Measurements from ENCODE around the gene MMP7.
A peak's percentile ranks its signal among the peaks of the same experiment; 100 is the strongest.

Gene MMP7

DNA sequence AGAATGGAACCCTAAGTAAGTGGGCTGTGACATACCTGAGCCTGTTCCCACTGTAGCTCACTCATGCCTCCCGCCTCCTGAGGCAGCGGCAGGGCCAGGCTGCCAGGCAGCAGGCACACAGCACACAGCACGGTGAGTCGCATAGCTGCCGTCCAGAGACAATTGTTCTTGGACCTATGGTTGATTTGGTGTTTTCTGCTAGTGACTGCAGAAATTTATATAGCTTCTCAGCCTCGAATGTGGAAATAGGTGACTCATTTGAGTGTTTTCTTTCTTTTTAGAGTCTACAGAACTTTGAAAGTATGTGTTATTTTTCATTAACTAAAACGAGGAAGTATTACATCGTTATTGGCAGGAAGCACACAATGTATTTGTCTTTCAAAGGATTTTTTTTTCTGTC, at the start of gene MMP7:
Gene MMP7 (minus strand): TSS at position 190 of the 400 bp plus-strand sequence. CDS start 47 bp downstream, at position 143.
- DNase-seq (ENCODE audit: low spot score), result no peak

DNA sequence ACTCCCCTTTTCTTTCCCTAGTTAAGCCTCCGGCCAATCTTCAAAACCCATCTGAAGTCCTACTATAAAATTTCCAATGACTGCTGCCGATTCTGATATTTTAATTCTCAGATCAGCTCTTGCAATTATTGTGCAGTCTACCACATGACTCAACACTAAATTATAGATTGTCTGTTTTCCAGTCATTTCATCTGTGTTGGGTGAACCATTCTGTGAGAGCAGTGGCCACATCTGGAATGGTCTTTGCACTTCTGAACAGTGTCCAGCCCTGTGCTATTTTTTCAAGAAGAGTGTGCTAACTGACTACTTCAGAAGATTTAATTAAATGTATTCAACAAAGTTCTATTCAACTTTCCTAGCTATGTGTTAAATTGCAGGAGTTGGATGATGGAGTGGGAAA, 47.2 kb upstream of the MMP7 start:
- no peak for DNase-seq (ENCODE audit: low spot score)

GRCh38 chr11:102577182-102577581, 46.6 kb upstream of the MMP7 start:
- DNase-seq (ENCODE audit: low spot score), result no peak

GRCh38 chr11:102576350-102576749, 45.8 kb upstream of the MMP7 start:
- no peak for DNase-seq (ENCODE audit: low spot score)

DNA sequence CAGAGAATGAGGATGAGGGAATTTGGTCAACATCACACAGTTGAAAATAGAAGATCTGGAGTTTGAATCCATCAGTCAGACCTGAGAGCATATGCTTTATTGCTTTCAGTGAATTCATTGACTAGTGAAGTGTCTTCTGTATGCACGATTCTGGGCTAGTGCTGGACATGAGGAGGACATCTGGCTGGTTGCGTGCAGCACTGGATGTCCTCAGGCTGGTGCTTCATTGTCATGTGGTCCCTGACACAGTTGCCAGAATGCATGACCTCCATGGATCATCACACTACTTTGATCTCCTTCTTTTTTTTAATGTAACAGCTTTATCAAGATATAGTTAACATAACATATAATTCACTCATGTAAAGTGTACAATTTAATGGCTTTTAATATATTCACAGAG, 44.5 kb upstream of the MMP7 start:
- no peak for DNase-seq (ENCODE audit: low spot score)

DNA sequence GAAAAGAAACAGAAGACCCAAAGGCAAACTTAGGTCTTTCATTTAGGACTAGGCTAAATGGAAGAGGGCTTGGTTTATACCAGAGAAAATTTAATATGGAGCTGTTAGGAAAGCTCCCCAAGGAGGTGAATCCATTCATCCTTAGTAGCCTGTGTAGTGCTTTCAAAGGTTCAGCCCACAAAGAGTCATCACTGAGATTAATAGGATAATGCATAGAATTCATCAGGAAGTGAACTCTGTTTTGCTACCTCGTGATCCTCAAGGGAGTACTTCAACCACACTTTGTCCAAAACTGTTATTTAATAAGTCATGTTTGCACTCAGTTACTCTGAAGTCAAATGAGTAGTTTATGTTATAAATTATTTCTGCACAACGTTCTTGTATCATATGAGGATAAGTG, 43.3 kb upstream of the MMP7 start:
- no peak for DNase-seq (ENCODE audit: low spot score)

DNA sequence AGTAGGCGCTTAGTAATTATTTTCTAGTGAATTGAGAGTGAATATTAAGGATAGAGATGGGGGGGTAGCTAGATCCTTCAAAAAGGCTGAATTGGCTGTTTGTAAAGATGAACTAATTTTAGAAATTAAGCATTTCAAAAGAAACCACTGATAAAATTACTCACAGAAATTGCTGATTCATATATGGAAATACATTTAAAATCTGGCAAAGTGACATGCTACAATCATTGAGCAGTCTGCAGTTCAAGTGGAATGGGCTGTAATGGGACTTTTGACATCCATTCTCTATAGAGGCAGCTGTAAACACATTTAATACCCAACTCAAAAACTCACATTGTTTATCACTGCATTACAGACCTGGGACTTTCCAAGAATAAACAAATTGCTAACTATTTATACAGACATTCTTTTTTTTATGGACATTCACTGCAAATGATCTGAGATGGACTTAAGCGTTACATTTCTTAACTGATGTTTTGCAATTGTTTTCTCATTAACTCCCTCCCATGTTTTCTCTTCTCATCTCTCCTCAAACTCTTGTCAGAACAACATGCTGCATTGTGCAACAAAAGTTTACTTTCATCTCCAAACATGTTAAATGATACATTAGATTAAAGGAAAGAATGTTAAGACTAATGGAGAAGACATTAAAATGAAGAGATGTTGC, 42.1 kb upstream of the MMP7 start:
- DNase-seq (ENCODE audit: low spot score), result no peak

- no peak for DNase-seq (ENCODE audit: low spot score)
Measured at GRCh38 chr11:102568851-102569250, 38.3 kb upstream of the MMP7 start.

GRCh38 chr11:102566112-102566511, 35.6 kb upstream of the MMP7 start:
- no peak for DNase-seq (ENCODE audit: low spot score)

DNA sequence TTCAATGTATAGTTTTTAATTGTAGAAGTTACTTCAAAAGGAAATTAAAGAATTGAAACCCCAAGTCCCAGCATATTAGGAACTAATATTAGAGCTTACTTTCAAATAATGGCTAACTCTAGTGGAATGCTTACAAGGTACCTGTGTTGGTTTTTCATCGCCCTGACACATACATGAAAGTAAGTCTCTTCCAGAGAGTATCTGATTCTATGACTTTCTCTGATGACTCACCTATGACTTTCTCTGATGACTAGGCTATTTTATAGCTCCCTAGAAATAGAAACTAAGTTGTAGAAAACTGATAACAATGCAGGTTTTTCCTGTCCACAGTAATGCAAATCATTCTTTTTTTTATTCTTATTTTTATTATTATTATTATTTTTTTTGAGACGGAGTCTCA, 33.6 kb upstream of the MMP7 start:
- no peak for DNase-seq (ENCODE audit: low spot score)

DNA sequence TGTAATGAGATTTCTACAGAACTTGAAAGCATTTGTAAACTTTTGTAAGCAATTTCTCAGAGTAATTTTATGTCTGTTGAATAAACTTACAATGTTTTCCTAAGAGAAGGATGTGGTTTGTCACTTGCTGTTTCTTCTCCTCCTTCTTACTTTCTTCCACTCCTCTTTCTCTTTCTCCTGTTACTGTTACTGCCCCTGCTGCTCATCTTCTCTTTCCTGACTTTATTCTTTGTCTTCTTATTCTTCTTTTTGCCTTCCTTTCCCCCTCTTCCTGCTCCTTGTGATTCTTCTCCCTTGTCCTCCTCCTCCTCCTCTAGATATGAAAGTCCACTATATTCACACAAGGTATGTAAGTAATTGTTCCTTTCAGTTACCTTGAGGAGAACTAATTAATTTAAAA, 31.1 kb upstream of the MMP7 start:
- DNase-seq (ENCODE audit: low spot score), result no peak

DNA sequence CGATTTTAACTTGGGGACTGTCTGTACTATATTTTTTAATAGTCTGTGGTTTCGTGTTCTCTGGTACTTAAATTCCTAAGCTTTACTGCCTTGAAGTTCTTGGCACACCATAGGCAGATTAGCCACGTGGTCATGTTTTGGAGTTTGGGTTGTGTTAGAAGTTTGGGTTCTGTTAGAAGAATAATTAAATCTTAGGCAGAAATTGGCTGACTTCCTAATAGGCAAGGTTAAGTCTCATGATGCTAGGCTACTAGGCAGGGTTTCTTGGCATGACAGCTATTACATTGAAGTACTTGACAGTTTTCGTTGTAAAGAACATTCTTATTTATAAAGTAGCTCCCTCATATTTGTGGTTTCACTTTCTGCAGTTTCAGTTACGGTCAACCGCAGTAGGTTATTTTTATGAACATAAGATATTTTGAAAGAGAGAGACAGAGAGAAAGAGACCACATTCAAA, 30.0 kb upstream of the MMP7 start:
- peak; percentile 3 for DNase-seq (ENCODE audit: low spot score)

DNA sequence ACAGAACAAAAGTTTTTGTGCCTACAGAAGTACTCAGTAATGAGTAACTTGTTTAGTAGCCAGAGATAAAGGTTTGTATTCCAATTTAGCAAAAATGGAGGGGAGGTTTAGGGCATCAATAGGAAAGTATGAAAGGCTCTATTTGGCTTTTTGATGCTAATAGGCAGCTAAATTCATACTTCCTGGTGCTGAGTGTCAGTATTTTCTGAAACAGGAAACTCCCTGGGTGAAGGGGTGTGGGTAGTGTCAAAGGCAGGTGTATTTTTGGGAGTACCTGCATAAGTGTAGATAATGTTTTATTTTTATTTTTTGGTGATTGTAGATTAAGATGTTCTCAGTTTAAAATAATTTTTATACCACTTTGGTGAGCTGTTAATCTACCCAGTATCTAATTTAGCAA, 29.3 kb upstream of the MMP7 start:
- DNase-seq (ENCODE audit: low spot score), result no peak

- DNase-seq (ENCODE audit: low spot score), result no peak
Measured at GRCh38 chr11:102555091-102555490, 24.5 kb upstream of the MMP7 start.

DNA sequence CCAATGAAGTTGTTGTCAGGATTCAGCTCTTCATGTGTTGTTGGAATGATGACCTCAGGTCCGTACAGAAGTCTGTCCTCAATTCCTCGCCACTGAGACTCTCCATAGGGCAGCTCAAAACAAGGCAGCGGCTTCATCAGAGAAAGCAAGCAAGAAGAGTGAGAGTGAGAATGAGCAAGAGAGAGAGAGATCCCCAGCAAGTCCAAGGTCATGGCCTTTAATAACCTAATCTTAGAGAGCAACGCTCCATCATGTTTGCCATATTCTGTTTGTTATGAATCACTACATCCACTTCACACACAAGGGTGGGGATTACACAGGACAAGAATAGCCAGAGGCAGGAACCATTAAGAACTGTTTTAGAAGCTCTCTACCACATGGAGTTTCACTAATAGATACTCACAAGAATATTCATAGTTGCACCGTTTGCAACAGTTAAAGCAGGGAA, 23.3 kb upstream of the MMP7 start:
- no peak for DNase-seq (ENCODE audit: low spot score)

GRCh38 chr11:102552447-102553194, 22.1 kb upstream of the MMP7 start:
- no peak for DNase-seq (ENCODE audit: low spot score)

GRCh38 chr11:102552020-102552419, 21.5 kb upstream of the MMP7 start:
- DNase-seq (ENCODE audit: low spot score), result no peak

DNA sequence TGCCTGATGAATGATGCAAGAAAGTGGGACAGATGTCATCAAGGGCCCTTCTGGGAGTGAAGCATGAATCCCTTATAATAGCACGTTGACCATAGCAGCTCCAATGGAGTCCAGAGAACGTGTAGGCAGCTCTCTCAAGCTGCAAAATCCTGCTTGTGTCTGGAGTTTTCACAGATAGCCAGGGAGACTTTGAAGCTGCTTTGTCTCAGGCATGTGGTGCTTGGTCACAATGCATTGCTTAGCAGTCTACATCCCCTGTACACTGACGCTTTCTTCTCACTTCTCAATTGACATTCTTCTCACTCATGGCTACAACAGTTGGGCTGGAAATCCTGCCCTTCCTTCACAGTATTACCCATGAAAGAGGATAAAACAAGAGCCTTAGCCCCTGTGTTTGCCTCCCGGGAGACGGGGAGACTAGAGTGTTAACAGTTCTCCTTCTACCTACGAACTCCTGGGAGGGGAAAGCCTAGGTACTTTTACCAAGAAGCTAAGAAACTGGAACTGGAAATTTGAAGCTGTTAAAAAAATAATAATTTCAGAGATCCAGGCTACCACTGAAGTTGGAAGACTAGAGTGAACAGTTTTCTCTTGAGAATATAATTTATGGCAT, 20.7 kb upstream of the MMP7 start:
- no peak for DNase-seq (ENCODE audit: low spot score)

DNA sequence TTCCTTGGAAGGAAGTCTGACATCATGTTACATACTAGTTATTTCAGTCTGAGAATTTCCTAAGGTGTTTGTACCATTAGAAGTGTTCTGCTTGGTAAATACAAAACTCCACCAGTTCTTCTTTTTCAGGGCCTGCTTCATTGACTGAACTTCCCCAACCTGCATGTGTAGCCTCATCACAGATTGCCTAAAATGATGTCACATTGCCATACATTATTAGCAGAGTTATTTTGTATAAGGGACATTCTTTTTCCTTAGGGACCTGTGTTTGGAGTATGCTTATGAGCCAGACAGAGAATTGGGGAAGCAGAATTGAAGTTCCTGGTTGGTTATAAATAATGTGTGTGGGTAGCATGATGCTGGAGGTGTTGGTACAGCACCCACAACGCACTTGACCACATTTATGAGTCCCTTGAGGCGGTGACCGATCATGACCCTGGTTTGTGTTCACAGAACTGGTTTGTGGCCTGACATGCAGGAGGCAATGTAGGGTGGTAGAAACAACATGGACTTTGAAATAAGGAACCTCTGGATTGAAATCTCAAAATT, 16.4 kb upstream of the MMP7 start:
- DNase-seq (ENCODE audit: low spot score), result no peak

- DNase-seq (ENCODE audit: low spot score), result no peak
Measured at GRCh38 chr11:102546427-102546826, 15.9 kb upstream of the MMP7 start.

GRCh38 chr11:102545701-102546100, 15.2 kb upstream of the MMP7 start:
- DNase-seq (ENCODE audit: low spot score), result no peak

DNA sequence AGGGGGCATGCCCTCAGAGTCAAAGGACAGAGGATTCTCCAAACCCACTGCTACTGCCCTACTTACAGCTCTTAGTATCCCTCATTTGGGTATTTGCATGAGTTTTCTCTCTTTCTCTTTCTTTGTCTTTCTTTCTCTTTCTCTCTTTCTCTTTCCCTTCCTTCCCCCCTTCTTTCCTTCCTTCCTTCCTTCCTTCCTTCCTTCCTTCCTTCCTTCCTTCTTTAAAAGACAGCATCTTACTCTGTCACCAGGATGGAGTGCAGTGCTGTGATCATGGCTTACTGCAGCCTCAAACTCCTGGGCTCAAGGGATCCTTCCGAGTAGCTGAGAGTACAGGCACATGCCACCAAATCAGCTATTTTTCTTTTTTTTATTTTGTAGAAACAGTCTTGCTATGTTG, 14.0 kb upstream of the MMP7 start:
- DNase-seq (ENCODE audit: low spot score), result no peak

DNA sequence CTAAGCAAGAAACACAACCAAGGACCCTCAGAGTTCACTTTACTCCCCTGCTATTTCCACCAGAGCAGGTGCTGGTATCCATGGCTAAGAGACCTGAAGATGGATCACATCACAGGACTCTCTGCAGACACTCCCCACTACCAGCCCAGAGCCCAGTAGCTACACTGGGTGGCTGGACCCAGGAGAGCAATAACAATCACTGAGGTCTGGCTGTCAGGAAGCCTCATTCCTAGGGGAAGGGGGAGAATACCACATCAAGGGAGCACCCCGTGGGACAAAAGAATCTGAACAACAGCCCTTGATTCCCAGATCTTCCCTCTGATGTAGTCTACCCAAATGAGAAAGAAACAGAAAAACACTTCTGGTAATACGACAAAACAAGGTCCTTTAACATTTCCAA, 9.0 kb upstream of the MMP7 start:
- DNase-seq (ENCODE audit: low spot score), result no peak
